OCI-LY7 (cell line): Measurements from ENCODE around the gene SLC44A5.

Source experiments
- EZH2phosphoT487 ChIP-seq: fragments of 200-600 bp; sonication (generic); IDR thresholded peaks from 2 replicates; pipeline ENCODE4 v1.6.1; 2018; ENCODE audit warnings: low read depth, borderline replicate concordance, mild to moderate bottlenecking, mixed run types, antibody characterized with exemption, low read length, moderate library complexity, mixed read lengths
- TF ChIP-seq, protein P1 (sequence below): fragments of 200-600 bp; sonication (generic); conservative IDR thresholded peaks from 2 replicates; pipeline ENCODE4 v1.5.1; 2014; ENCODE audit warnings: mild to moderate bottlenecking, antibody characterized with exemption, low read length, moderate library complexity, mixed read lengths

- TF ChIP-seq, protein P1, sequence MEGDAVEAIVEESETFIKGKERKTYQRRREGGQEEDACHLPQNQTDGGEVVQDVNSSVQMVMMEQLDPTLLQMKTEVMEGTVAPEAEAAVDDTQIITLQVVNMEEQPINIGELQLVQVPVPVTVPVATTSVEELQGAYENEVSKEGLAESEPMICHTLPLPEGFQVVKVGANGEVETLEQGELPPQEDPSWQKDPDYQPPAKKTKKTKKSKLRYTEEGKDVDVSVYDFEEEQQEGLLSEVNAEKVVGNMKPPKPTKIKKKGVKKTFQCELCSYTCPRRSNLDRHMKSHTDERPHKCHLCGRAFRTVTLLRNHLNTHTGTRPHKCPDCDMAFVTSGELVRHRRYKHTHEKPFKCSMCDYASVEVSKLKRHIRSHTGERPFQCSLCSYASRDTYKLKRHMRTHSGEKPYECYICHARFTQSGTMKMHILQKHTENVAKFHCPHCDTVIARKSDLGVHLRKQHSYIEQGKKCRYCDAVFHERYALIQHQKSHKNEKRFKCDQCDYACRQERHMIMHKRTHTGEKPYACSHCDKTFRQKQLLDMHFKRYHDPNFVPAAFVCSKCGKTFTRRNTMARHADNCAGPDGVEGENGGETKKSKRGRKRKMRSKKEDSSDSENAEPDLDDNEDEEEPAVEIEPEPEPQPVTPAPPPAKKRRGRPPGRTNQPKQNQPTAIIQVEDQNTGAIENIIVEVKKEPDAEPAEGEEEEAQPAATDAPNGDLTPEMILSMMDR = no peak
- no peak for TF ChIP-seq EZH2phosphoT487
Measured at GRCh38 chr1:75438355-75438754, 172.6 kb downstream of the SLC44A5 start.
